Stimulated activated naive CD8-positive, alpha-beta T cell treated with anti-CD3 and anti-CD28 coated beads, Interleukin-15, Interleukin-2, amounts not matched to agents 100 U/mL and 50 U/mL, for 24 hours (primary cell): Measurements from ENCODE around the gene CDH23.
"Not testable (repeated sequence)": the region's sequence is repeated elsewhere in the genome, so short reads cannot be mapped to it uniquely, and the experiment has no call there.

Experiments
- ATAC-seq: fragments of 150-1000 bp; cut with Tn5 transposase; one replicate; pipeline ENCODE4 v1.10.0; 2021
- DNase-seq: peaks from one replicate; pipeline ENCODE4 v3.0.0; 2021

Gene CDH23

GRCh38 chr10:71396711-71397295 lies at the start of gene CDH23:
Gene CDH23, plus strand, starts transcription at chr10:71396920. Its CDS starts 42,912 bp downstream, at chr10:71439832.
- DNase-seq (peak; percentile 36), ATAC-seq (peak; percentile 25)

- no peak for DNase-seq
- no peak for ATAC-seq
Measured at GRCh38 chr10:71347587-71348395, 48.9 kb upstream of the CDH23 start.

- ATAC-seq = no peak
- DNase-seq = no peak
Measured at GRCh38 chr10:71348850-71349249, 47.9 kb upstream of the CDH23 start.

GRCh38 chr10:71349406-71349805 lies 47.3 kb upstream of the CDH23 start:
- DNase-seq (no peak), ATAC-seq (no peak)

- DNase-seq = no peak
- no peak for ATAC-seq
Measured at GRCh38 chr10:71351087-71351486, 45.6 kb upstream of the CDH23 start.

GRCh38 chr10:71351628-71352319 lies 44.9 kb upstream of the CDH23 start:
- no peak for DNase-seq

GRCh38 chr10:71353639-71354038 lies 43.1 kb upstream of the CDH23 start:
- ATAC-seq (no peak), DNase-seq (no peak)

More at GRCh38 chr10:71351628-71352319, 44.9 kb upstream of the CDH23 start:
- ATAC-seq = no peak

GRCh38 chr10:71354776-71355175 lies 41.9 kb upstream of the CDH23 start:
- no peak for ATAC-seq
- DNase-seq = no peak

GRCh38 chr10:71355886-71356285 lies 40.8 kb upstream of the CDH23 start:
- DNase-seq (no peak), ATAC-seq (no peak)

GRCh38 chr10:71357792-71358265 lies 38.9 kb upstream of the CDH23 start:
- no peak for DNase-seq
- ATAC-seq = no peak

GRCh38 chr10:71358277-71358676 lies 38.4 kb upstream of the CDH23 start:
- no peak for DNase-seq
- no peak for ATAC-seq

GRCh38 chr10:71358906-71359305 lies 37.8 kb upstream of the CDH23 start:
- not testable (repeated sequence) for DNase-seq, ATAC-seq

- no peak for ATAC-seq
- no peak for DNase-seq
Measured at GRCh38 chr10:71359364-71360046, 37.2 kb upstream of the CDH23 start.

- DNase-seq = no peak
- no peak for ATAC-seq
Measured at GRCh38 chr10:71360735-71361134, 36.0 kb upstream of the CDH23 start.

- no peak for DNase-seq
- ATAC-seq = no peak
Measured at GRCh38 chr10:71361581-71361980, 35.1 kb upstream of the CDH23 start.

GRCh38 chr10:71362141-71362540 lies 34.6 kb upstream of the CDH23 start:
- DNase-seq = no peak
- no peak for ATAC-seq

GRCh38 chr10:71363936-71364335 lies 32.8 kb upstream of the CDH23 start:
- DNase-seq (no peak), ATAC-seq (no peak)

- no peak for DNase-seq
- ATAC-seq = no peak
Measured at GRCh38 chr10:71365366-71365765, 31.4 kb upstream of the CDH23 start.

- DNase-seq (no peak), ATAC-seq (peak; percentile 16)
Measured at GRCh38 chr10:71366690-71367089, 30.0 kb upstream of the CDH23 start.

GRCh38 chr10:71367271-71367670 lies 29.4 kb upstream of the CDH23 start:
- no peak for DNase-seq
- no peak for ATAC-seq

- DNase-seq = no peak
- no peak for ATAC-seq
Measured at GRCh38 chr10:71368176-71368575, 28.5 kb upstream of the CDH23 start.

- no peak for ATAC-seq
- DNase-seq = no peak
Measured at GRCh38 chr10:71368643-71369042, 28.1 kb upstream of the CDH23 start.
